Measurements from ENCODE around the gene GPRIN2. TPM values are rescaled to one million over a fixed set of nuclear protein-coding genes. Genes with fewer than 3 reads are reported as not detected.

GPRIN2 gene
- total RNA-seq, 1 donor from 2014 or later = 56.2 TPM

DNA sequence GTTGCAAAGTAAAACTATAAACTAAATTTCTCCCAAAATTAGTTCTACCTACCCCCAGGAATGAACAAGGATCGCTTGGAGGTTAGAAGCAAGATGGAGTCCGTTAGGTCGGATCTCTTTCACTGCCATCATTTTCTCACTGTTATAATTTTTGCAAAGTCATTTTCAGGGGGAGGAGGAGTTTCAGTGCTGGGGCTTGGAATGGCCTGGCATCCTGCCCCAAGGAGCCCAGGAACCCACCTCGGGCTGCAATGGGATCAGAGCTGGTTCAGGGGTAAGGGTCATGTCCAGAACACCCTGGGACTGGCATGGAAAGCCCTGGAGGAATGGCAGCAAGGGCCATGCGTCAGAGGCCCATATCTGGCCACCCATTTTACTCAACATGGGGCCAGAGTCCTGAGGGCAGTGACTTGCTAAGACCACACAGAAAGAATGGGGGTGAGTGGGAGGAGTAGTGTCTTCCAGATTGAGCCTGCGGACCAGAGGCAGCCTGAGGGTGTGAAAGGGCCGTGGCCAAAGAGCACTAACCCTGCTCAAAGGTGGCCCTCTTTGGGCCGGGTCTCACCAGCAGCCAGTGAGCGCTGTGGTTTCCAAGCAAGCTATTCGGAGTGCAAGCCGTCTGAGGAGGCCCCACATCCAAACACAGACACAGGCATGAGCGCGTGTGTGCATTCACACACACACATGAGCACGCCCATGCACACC, 31.8 kb downstream of the GPRIN2 start:
- ATAC-seq (no peak), DNase-seq (peak; percentile 68)
- peaks cover 16% of the 10 kb centered on the region for H3K4me1 ChIP-seq
- no peak overlapping the region for H3K4me3 ChIP-seq
- no peak overlapping the region for H3K27ac ChIP-seq
- no peaks in the 10 kb centered on the region for H3K9me3 ChIP-seq
- no peaks in the 10 kb centered on the region for H3K27me3 ChIP-seq
- intact Hi-C loops (cut with DNase I) = no loop called here
- TF ChIP-seq, protein P1, sequence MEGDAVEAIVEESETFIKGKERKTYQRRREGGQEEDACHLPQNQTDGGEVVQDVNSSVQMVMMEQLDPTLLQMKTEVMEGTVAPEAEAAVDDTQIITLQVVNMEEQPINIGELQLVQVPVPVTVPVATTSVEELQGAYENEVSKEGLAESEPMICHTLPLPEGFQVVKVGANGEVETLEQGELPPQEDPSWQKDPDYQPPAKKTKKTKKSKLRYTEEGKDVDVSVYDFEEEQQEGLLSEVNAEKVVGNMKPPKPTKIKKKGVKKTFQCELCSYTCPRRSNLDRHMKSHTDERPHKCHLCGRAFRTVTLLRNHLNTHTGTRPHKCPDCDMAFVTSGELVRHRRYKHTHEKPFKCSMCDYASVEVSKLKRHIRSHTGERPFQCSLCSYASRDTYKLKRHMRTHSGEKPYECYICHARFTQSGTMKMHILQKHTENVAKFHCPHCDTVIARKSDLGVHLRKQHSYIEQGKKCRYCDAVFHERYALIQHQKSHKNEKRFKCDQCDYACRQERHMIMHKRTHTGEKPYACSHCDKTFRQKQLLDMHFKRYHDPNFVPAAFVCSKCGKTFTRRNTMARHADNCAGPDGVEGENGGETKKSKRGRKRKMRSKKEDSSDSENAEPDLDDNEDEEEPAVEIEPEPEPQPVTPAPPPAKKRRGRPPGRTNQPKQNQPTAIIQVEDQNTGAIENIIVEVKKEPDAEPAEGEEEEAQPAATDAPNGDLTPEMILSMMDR (IDR thresholded peaks at IDR 0.05) = no peak
- H3K36me3 ChIP-seq = no peaks in the 10 kb centered on the region

DNA sequence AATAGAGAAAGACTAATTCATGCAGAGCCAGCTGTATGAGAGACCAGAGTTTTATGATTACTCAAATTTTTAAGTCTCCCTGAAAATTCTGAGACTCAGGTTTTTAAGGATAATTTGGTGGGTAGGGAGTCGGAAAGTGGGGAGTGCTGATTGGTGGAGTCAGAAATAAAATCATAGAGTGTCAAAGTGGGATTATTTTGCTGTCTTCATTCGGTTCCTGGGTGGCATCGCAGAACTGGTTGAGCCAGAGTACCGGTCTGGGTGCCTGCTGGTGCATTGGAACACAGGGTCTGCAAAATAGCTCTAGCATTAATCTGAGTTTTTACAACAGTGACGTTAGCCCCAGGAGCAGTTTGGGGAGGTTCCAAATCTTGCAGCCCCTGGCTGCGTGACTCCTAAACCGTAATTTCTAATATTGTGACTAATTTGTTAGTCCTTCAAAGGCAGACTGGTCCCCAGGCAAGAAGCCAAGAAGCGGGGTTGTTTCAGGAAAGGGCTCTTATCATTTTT, 32.4 kb downstream of the GPRIN2 start:
- H3K9me3 ChIP-seq = no peaks in the 10 kb centered on the region
- H3K27me3 ChIP-seq = no peaks in the 10 kb centered on the region
- DNase-seq = peak; percentile 62
- H3K4me1 ChIP-seq = peaks cover 16% of the 10 kb centered on the region
- no peak overlapping the region for H3K27ac ChIP-seq
- no peak overlapping the region for H3K4me3 ChIP-seq
- no peak for ATAC-seq
- H3K36me3 ChIP-seq = no peaks in the 10 kb centered on the region
- intact Hi-C loops (cut with DNase I) = no loop called here
- TF ChIP-seq, protein P1 (IDR thresholded peaks at IDR 0.05) = no peak

DNA sequence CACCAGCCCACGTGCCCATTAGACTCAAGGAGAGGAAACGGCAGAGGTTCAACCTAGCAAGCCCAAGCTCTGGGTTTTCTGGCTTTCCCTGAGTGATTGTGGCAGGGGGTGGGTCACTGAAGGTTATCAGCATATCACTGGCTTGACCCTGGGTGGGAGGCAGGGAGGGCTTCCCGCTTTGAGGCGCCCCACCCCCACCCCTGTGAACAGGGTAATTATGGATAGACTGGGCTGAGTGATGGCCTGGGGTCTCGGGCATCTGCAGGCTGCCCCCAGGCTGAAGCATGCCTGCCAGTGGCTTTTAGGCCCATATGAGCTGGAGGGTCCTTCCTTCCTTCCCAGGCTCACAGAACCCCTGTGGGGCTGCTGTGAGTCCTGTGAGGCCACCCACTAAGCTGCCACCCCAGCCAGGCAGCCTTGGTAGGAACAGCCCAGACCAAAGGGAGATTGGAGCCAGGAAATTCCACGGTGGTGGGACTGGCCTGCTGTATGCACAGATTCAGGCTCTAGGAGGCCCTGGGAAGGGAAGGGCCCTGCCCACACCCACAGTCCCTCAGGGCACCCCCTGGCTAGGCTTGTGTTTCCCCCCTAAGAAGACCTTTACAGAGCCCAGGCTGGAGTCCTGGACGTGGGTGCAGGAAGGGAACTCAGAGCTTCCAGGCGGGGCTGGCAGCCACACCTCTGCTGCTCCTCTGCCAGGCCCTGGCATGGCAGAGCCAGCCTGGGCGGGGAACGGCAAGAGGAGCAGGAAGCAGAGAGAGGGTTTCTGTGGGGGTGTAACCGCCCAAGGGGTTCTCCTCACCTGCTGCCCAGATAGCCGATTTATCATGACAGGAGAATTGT, 33.1 kb downstream of the GPRIN2 start:
- ATAC-seq (peak; percentile 53), DNase-seq (peak; percentile 82)
- H3K36me3 ChIP-seq = no peaks in the 10 kb centered on the region
- H3K27me3 ChIP-seq = no peaks in the 10 kb centered on the region
- intact Hi-C loops (cut with DNase I) = no loop called here
- H3K27ac ChIP-seq = no peak overlapping the region
- H3K9me3 ChIP-seq = no peaks in the 10 kb centered on the region
- H3K4me3 ChIP-seq = no peak overlapping the region
- H3K4me1 ChIP-seq = peaks cover 16% of the 10 kb centered on the region
- TF ChIP-seq, protein P1 (IDR thresholded peaks at IDR 0.05) = no peak

DNA sequence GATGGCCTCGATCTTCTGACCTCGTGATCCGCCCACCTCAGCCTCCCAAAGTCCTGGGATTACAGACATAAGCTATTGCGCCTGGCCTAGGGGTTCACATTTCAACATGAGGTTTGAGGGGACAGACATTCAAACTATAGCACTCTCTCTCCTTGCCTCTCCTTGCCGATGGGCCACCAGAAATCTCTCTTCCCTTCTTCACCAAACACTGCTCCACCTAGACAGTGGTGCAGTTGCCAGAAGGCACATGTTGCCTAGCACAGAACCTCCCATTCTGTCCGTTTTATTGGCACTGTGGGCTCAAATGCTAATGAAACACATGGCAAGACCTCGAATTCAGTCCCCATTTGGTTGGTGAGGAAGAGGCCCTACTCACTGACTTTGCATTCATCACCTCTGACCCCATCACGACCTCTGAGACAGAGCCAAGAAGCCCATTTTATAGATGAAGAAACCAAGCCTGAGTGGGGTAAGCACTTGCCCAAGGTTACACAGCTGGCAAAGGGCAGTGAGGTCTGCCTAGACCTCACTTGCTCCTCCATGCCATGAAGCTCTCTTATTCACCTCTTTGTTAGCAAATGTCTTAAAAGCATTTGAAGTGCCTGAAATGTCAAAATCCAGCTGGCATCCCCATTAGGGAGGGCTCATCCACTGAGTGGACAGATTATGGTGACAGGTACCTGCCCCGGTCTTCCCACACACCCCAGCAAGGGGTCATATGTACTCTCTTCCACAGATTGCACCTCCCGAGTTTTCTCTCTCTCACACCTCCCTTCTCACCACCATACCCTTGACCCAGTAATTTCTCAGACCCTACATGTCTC, 34.0 kb downstream of the GPRIN2 start:
- H3K27me3 ChIP-seq = no peaks in the 10 kb centered on the region
- no peak for ATAC-seq
- no peaks in the 10 kb centered on the region for H3K9me3 ChIP-seq
- H3K36me3 ChIP-seq = no peaks in the 10 kb centered on the region
- no peak for DNase-seq
- no peak overlapping the region for H3K4me3 ChIP-seq
- H3K27ac ChIP-seq = no peak overlapping the region
- H3K4me1 ChIP-seq = peaks cover 16% of the 10 kb centered on the region
- TF ChIP-seq, protein P1 (IDR thresholded peaks at IDR 0.05) = no peak
- intact Hi-C loops (cut with DNase I) = no loop called here

DNA sequence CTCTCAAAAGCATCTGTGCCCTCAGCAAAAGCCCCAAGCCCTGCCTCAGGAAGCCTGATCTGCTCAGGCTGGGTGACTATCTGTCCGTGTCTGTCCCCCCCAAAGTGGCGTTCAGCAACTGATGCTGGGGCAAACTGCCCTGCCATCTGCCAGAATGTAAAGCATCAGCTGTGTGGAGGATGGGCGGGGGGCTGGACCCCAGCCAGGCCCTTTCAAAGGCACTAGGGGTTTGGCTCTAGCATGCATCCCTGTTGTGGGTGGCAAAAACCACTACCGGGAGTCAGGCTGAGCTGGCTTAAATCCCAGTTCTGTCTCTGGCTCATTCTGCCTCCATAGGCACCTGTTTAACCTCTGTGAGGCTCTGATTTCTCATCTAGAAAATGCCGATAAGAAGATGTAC, 35.5 kb downstream of the GPRIN2 start:
- peak; percentile 64 for DNase-seq

More for the DNA sequence above, 35.5 kb downstream of the GPRIN2 start:
- Histone ChIP-seq H3K27me3 (no peaks in the 10 kb centered on the region), H3K4me1 (peaks cover 16% of the 10 kb centered on the region), H3K9me3 (no peaks in the 10 kb centered on the region), H3K36me3 (no peaks in the 10 kb centered on the region), H3K4me3 (no peak overlapping the region), H3K27ac (no peak overlapping the region)
- no peak for ATAC-seq
- intact Hi-C loops (cut with DNase I) = no loop called here
- TF ChIP-seq, protein P1 (IDR thresholded peaks at IDR 0.05) = no peak
